ENCODE data around the gene COG7.
"Not testable (repeated sequence)": the region's sequence is repeated elsewhere in the genome, so short reads cannot be mapped to it uniquely, and the experiment has no call there.

COG7 gene

DNA sequence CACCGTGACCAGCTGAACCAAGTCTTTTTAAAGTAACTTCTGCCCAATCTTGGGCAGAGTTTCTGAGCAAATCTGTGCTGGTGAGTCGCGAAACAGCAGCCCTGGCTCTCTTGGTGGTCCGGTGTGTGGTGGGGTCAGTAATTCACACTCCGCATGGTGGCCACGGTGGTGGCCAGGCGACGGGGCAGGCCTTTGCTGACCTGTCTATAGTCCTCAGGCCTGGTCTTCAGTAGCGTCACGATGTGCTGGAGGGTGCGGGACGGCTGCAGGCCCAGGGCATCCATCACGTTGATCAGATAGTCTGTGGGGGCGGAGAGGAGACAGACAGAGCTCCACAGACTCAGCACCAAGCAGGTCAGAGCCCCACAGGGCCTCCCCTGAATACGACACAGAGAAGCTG lies 64.2 kb downstream of the COG7 start:
- Histone ChIP-seq H3K9me3 (ENCODE audit: control insufficient read depth, insufficient read depth, low read length) (no peaks in the 10 kb centered on the region), H3K4me3 (ENCODE audit: low read length) (no peak overlapping the region), H3K27me3 (ENCODE audit: control insufficient read depth, insufficient read depth, low read length) (no peaks in the 10 kb centered on the region), H3K36me3 (ENCODE audit: control insufficient read depth, insufficient read depth, low read length) (peaks cover 10% of the 10 kb centered on the region; the same call in 1 of the 2 replicates), H3K4me1 (ENCODE audit: control insufficient read depth, insufficient read depth, low read length) (no peaks in the 10 kb centered on the region), H3K27ac (ENCODE audit: low read length) (no peak overlapping the region)
- no CpG with 5 or more reads among the region's 15 CpGs for WGBS (ENCODE audit: insufficient coverage, insufficient read length)
- no peak for DNase-seq (ENCODE audit: low read depth, low spot score)

DNA sequence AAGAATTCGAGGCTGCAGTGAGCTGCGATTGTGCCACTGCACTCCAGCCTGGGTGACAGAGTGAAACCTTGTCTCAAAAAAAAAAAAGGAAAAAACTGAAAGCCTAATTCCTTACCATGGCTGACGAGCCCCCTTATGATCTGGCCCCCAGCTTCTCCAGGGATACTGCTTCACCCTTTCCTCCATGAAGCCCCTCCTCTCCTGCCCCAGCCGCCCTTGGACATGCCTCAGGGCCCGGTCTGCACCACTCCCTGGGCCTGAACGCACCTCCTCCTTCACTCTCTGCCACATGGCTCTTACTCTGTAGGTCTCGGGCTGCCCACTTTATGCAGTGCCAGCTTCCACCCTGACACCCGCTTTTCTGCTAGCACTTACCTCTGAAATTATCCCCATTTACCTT lies 65.3 kb downstream of the COG7 start:
- DNase-seq (ENCODE audit: low read depth, low spot score) = no peak
- Histone ChIP-seq H3K27ac (ENCODE audit: low read length) (no peak overlapping the region), H3K4me1 (ENCODE audit: control insufficient read depth, insufficient read depth, low read length) (no peaks in the 10 kb centered on the region), H3K27me3 (ENCODE audit: control insufficient read depth, insufficient read depth, low read length) (no peaks in the 10 kb centered on the region), H3K4me3 (ENCODE audit: low read length) (no peak overlapping the region), H3K9me3 (ENCODE audit: control insufficient read depth, insufficient read depth, low read length) (no peaks in the 10 kb centered on the region), H3K36me3 (ENCODE audit: control insufficient read depth, insufficient read depth, low read length) (peaks cover 10% of the 10 kb centered on the region; the same call in 1 of the 2 replicates)
- WGBS (ENCODE audit: insufficient coverage, insufficient read length) = no CpG with 5 or more reads among the region's 8 CpGs

DNA sequence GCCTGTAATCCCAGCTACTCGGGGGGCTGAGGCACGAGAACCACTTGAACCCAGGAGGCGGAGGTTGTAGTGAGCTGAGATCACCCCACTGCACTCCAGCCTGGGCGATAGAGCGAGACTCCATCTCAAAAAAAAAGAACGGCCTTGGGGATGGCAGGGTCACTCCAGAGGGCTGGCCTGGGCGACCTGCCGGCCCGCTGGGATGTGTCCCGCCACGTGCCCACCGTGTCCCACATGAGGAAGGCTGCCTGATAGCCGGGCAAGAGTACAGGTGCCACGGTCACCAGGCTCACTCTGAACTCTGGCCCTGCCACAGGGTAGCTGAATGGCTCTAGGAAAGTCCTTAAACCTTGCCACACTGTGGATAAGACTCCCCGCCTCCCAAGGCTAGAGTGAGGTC lies 67.5 kb downstream of the COG7 start:
- H3K27ac ChIP-seq (ENCODE audit: low read length) = no peak overlapping the region
- H3K9me3 ChIP-seq (ENCODE audit: control insufficient read depth, insufficient read depth, low read length) = no peaks in the 10 kb centered on the region
- DNase-seq (ENCODE audit: low read depth, low spot score) = no peak
- no peaks in the 10 kb centered on the region for H3K4me1 ChIP-seq (ENCODE audit: control insufficient read depth, insufficient read depth, low read length)
- no CpG with 5 or more reads among the region's 15 CpGs for WGBS (ENCODE audit: insufficient coverage, insufficient read length)
- H3K27me3 ChIP-seq (ENCODE audit: control insufficient read depth, insufficient read depth, low read length) = no peaks in the 10 kb centered on the region
- 0 out of 2 replicates have a peak, but pooled peaks cover 2% of the 10 kb centered on the region for H3K36me3 ChIP-seq (ENCODE audit: control insufficient read depth, insufficient read depth, low read length)
- no peak overlapping the region for H3K4me3 ChIP-seq (ENCODE audit: low read length)

DNA sequence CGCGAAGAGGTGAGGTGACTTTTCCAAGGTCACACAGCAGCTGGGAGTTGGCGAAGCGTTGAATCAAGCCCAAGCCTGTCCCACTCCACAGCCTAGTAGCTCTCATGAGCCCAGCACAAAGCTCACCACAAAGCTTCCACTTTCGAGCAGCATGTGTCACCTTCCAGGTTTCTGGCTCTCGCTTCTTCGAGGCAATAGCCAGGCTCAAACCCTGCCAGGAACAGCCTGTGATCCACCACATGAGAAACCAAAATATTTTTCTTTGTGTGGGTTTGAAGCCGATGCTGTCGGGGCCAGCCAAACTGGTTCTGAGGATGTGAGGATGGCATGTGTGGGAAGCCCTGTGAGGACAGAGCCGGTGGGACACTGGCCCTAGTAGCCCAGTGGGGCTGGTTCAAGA lies 68.1 kb downstream of the COG7 start:
- Histone ChIP-seq H3K9me3 (ENCODE audit: control insufficient read depth, insufficient read depth, low read length) (no peaks in the 10 kb centered on the region), H3K4me1 (ENCODE audit: control insufficient read depth, insufficient read depth, low read length) (no peaks in the 10 kb centered on the region), H3K27me3 (ENCODE audit: control insufficient read depth, insufficient read depth, low read length) (no peaks in the 10 kb centered on the region), H3K36me3 (ENCODE audit: control insufficient read depth, insufficient read depth, low read length) (0 out of 2 replicates have a peak, but pooled peaks cover 2% of the 10 kb centered on the region), H3K27ac (ENCODE audit: low read length) (no peak overlapping the region), H3K4me3 (ENCODE audit: low read length) (no peak overlapping the region)
- DNase-seq (ENCODE audit: low read depth, low spot score) = no peak
- no CpG with 5 or more reads among the region's 10 CpGs for WGBS (ENCODE audit: insufficient coverage, insufficient read length)

DNA sequence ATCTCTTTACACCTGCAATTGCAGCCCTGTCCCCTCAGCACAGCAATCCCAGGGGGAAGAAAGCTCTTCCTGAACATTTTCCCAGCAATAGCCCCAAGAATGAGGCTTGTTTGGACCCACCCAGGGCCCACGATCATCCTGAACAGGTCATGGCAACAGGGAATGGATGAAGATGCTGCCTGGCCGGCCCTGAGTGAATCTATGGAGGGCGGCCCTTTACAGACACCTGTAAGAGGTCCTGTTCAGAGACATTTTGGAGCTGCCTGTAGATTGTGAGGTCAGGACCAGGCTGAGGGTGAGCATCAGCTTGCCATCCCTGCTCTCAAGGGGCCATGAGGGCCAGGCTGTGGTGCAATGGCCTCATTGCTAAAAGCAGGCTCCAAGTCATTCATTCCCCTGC lies 69.1 kb downstream of the COG7 start:
- no CpG with 5 or more reads among the region's 3 CpGs for WGBS (ENCODE audit: insufficient coverage, insufficient read length)
- Histone ChIP-seq H3K4me1 (ENCODE audit: control insufficient read depth, insufficient read depth, low read length) (no peaks in the 10 kb centered on the region), H3K9me3 (ENCODE audit: control insufficient read depth, insufficient read depth, low read length) (no peaks in the 10 kb centered on the region), H3K36me3 (ENCODE audit: control insufficient read depth, insufficient read depth, low read length) (0 out of 2 replicates have a peak, but pooled peaks cover 2% of the 10 kb centered on the region), H3K4me3 (ENCODE audit: low read length) (no peak overlapping the region), H3K27me3 (ENCODE audit: control insufficient read depth, insufficient read depth, low read length) (no peaks in the 10 kb centered on the region), H3K27ac (ENCODE audit: low read length) (no peak overlapping the region)
- no peak for DNase-seq (ENCODE audit: low read depth, low spot score)

DNA sequence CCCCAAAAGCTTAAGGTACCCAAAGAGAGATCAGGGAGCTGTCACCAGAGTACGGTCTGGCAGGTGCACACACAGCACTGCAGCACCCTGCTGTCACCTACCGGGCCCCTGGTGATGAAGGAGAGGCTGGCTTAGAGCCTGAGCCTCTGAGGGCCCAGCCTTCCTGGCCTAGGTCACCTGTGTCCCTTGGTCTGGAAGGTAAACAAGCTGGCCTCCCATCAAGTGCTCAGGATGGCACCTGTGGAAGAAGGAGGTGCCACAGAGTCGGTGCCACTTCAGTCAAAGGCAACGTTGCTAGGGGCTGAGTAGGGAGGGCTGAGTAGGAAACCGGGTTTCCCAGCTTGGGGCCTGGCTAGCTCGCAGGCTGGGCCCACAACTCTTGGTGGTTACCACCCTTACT lies 70.7 kb downstream of the COG7 start:
- Histone ChIP-seq H3K4me1 (ENCODE audit: control insufficient read depth, insufficient read depth, low read length) (no peaks in the 10 kb centered on the region), H3K36me3 (ENCODE audit: control insufficient read depth, insufficient read depth, low read length) (no peaks in the 10 kb centered on the region), H3K4me3 (ENCODE audit: low read length) (no peak overlapping the region), H3K27ac (ENCODE audit: low read length) (no peak overlapping the region), H3K9me3 (ENCODE audit: control insufficient read depth, insufficient read depth, low read length) (no peaks in the 10 kb centered on the region), H3K27me3 (ENCODE audit: control insufficient read depth, insufficient read depth, low read length) (no peaks in the 10 kb centered on the region)
- no peak for DNase-seq (ENCODE audit: low read depth, low spot score)
- WGBS (ENCODE audit: insufficient coverage, insufficient read length) = no CpG with 5 or more reads among the region's 6 CpGs

DNA sequence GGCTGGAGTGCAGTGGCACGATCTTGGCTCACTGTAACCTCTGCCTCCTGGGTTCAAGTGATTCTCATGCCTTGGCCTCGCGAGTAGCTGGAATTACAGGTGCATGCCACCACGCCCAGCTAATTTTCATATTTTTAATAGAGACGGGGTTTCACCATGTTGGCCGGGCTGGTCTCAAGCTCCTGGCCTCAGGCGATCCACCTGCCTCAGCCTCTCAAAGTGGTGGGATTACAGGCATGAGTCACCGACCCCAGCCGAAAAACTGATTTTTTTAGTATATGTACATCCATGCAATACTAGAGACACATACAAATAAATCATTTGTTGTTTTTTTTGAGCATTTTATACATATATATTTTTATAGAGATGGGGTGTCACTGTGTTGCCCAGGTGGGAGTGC lies 71.3 kb downstream of the COG7 start:
- H3K4me3 ChIP-seq (ENCODE audit: low read length); H3K27ac ChIP-seq (ENCODE audit: low read length); H3K4me1 ChIP-seq (ENCODE audit: control insufficient read depth, insufficient read depth, low read length); DNase-seq (ENCODE audit: low read depth, low spot score); H3K36me3 ChIP-seq (ENCODE audit: control insufficient read depth, insufficient read depth, low read length); H3K9me3 ChIP-seq (ENCODE audit: control insufficient read depth, insufficient read depth, low read length); H3K27me3 ChIP-seq (ENCODE audit: control insufficient read depth, insufficient read depth, low read length): not testable (repeated sequence)
- WGBS (ENCODE audit: insufficient coverage, insufficient read length) = no CpG with 5 or more reads among the region's 9 CpGs

DNA sequence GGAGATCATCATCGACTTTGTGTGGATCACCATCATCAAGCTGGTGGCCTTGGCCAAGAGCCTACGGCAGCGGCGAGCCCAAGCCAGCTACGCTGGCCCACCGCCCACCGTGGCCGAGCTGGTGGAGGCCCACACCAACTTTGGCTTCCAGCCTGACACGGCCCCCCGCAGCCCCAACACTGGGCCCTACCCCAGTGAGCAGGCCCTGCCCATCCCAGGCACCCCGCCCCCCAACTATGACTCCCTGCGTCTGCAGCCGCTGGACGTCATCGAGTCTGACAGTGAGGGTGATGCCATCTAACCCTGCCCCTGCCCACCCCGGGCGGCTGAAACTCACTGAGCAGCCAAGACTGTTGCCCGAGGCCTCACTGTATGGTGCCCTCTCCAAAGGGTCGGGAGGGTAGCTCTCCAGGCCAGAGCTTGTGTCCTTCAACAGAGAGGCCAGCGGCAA lies 72.5 kb downstream of the COG7 start:
- Histone ChIP-seq H3K36me3 (ENCODE audit: control insufficient read depth, insufficient read depth, low read length) (no peaks in the 10 kb centered on the region), H3K4me3 (ENCODE audit: low read length) (no peak overlapping the region), H3K27me3 (ENCODE audit: control insufficient read depth, insufficient read depth, low read length) (no peaks in the 10 kb centered on the region), H3K27ac (ENCODE audit: low read length) (no peak overlapping the region), H3K4me1 (ENCODE audit: control insufficient read depth, insufficient read depth, low read length) (no peaks in the 10 kb centered on the region), H3K9me3 (ENCODE audit: control insufficient read depth, insufficient read depth, low read length) (no peaks in the 10 kb centered on the region)
- DNase-seq (ENCODE audit: low read depth, low spot score) = no peak
- WGBS (ENCODE audit: insufficient coverage, insufficient read length) = no CpG with 5 or more reads among the region's 20 CpGs

DNA sequence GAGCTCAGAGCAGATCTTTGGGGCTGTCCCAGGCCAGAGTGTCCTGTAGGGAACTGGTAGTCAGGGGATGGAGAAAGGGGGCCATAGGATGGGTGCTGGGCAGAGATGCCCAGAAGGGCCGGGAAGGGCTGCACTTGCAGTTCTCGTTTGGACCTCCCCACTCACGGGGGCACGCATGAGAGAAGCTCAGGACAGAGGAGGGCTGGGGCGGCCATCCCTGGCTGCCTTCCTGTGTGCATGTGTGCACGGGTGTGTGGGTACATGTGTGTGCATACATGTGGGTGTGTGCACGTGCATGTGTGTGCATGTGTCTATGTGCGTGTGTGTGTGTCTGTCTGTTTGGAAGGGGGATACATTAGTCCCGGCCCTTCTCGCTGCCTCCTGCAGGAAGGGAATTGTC lies 73.3 kb downstream of the COG7 start:
- Histone ChIP-seq H3K27me3 (ENCODE audit: control insufficient read depth, insufficient read depth, low read length) (no peaks in the 10 kb centered on the region), H3K4me3 (ENCODE audit: low read length) (no peak overlapping the region), H3K9me3 (ENCODE audit: control insufficient read depth, insufficient read depth, low read length) (no peaks in the 10 kb centered on the region), H3K4me1 (ENCODE audit: control insufficient read depth, insufficient read depth, low read length) (no peaks in the 10 kb centered on the region), H3K36me3 (ENCODE audit: control insufficient read depth, insufficient read depth, low read length) (no peaks in the 10 kb centered on the region), H3K27ac (ENCODE audit: low read length) (no peak overlapping the region)
- WGBS (ENCODE audit: insufficient coverage, insufficient read length) = no CpG with 5 or more reads among the region's 10 CpGs
- no peak for DNase-seq (ENCODE audit: low read depth, low spot score)

DNA sequence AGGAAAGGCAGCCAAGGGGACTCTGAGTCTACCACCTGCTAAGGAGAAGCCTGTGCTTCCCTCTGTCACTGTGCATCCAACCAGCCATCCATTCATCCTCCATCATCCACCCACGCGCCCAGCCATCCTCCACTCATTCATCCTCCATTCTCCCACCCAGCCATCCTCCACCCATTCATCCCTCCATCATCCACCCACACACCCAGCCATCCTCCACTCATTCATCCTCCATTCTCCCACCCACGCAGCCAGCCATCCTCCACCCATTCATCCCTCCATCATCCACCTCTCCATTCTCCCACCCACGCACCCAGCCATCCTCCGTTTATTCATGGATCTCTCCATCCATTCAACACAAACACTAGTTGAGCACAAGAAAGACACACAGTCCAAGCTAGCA lies 74.1 kb downstream of the COG7 start:
- Histone ChIP-seq H3K9me3 (ENCODE audit: control insufficient read depth, insufficient read depth, low read length) (no peaks in the 10 kb centered on the region), H3K4me3 (ENCODE audit: low read length) (no peak overlapping the region), H3K36me3 (ENCODE audit: control insufficient read depth, insufficient read depth, low read length) (no peaks in the 10 kb centered on the region), H3K27ac (ENCODE audit: low read length) (no peak overlapping the region), H3K4me1 (ENCODE audit: control insufficient read depth, insufficient read depth, low read length) (no peaks in the 10 kb centered on the region), H3K27me3 (ENCODE audit: control insufficient read depth, insufficient read depth, low read length) (no peaks in the 10 kb centered on the region)
- WGBS (ENCODE audit: insufficient coverage, insufficient read length) = 100% methylated on average over 5 of the region's 5 CpGs
- DNase-seq (ENCODE audit: low read depth, low spot score) = no peak

DNA sequence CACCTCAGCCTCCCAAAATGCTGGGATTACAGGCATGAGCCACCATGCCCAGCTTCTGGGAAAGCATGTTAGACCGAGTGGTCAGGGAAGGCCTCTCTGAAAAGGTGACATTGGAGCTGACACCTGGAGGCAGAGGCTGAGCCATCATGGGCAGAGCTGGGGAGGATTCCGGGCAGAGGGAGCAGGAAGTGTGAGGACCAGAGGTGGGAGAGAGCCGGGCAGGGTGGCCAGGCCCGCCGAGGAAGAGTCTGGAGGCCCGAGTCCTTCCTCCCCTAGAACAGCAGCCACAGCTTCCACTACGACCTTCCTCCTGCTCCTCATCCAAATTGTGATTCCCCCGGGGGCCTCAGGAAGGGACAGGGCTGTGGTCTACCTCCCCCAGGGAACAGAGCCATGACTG lies 74.7 kb downstream of the COG7 start:
- H3K27me3 ChIP-seq (ENCODE audit: control insufficient read depth, insufficient read depth, low read length) = no peaks in the 10 kb centered on the region
- no peaks in the 10 kb centered on the region for H3K4me1 ChIP-seq (ENCODE audit: control insufficient read depth, insufficient read depth, low read length)
- WGBS (ENCODE audit: insufficient coverage, insufficient read length) = no CpG with 5 or more reads among the region's 8 CpGs

More for the DNA sequence above, 74.7 kb downstream of the COG7 start:
- DNase-seq (ENCODE audit: low read depth, low spot score) = no peak
- H3K4me3 ChIP-seq (ENCODE audit: low read length) = no peak overlapping the region
- H3K9me3 ChIP-seq (ENCODE audit: control insufficient read depth, insufficient read depth, low read length) = no peaks in the 10 kb centered on the region
- no peaks in the 10 kb centered on the region for H3K36me3 ChIP-seq (ENCODE audit: control insufficient read depth, insufficient read depth, low read length)
- no peak overlapping the region for H3K27ac ChIP-seq (ENCODE audit: low read length)
